ENCODE results near the gene FAM217A.

FAM217A gene

GRCh38 chr6:4105980-4106536, 27.1 kb upstream of the FAM217A start:
- POLR2A ChIA-PET = no interaction called here
- CTCF ChIA-PET = interaction anchor here (1.6 kb wide), 1 partner anchor 11 kb away, joined by 4 read pairs; no protein-coding TSS in a partner anchor
- DNase-seq (ENCODE audit: low read depth, low spot score) = no peak
- no peak overlapping the region for H3K4me3 ChIP-seq (ENCODE audit: low read depth, low read length)
- TF ChIP-seq, protein P1, sequence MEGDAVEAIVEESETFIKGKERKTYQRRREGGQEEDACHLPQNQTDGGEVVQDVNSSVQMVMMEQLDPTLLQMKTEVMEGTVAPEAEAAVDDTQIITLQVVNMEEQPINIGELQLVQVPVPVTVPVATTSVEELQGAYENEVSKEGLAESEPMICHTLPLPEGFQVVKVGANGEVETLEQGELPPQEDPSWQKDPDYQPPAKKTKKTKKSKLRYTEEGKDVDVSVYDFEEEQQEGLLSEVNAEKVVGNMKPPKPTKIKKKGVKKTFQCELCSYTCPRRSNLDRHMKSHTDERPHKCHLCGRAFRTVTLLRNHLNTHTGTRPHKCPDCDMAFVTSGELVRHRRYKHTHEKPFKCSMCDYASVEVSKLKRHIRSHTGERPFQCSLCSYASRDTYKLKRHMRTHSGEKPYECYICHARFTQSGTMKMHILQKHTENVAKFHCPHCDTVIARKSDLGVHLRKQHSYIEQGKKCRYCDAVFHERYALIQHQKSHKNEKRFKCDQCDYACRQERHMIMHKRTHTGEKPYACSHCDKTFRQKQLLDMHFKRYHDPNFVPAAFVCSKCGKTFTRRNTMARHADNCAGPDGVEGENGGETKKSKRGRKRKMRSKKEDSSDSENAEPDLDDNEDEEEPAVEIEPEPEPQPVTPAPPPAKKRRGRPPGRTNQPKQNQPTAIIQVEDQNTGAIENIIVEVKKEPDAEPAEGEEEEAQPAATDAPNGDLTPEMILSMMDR (IDR thresholded peaks at IDR 0.05; ENCODE audit: insufficient read depth, low read length, missing control alignments) = no peak

DNA sequence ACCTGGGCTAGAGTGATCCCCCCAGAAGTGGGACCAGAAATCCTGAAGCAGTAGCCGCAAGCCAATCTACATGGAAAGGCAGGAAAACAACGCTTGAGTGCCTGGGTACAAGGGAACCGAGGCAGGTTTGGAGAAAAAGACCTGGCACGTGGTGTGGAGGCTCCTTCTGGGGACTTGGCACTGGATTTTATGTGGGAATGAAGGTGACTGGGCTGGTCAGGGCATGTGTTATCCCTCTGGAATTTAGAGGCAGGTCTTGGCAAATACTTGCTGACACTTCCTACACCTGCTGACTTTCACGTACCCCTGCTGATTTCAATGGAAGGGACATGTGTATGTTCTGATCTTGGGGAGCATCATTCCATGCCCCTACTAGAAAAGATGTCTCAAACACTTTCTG, 25.0 kb upstream of the FAM217A start:
- DNase-seq (ENCODE audit: low read depth, low spot score) = no peak
- H3K4me3 ChIP-seq (ENCODE audit: low read depth, low read length) = no peak overlapping the region
- CTCF ChIA-PET = no interaction called here
- POLR2A ChIA-PET = no interaction called here
- TF ChIP-seq, protein P1 (IDR thresholded peaks at IDR 0.05; ENCODE audit: insufficient read depth, low read length, missing control alignments) = no peak

- DNase-seq (ENCODE audit: low read depth, low spot score) = no peak
- ChIA-PET CTCF (interaction anchor here (0.8 to 1.1 kb wide), 2 partner anchors 14 to 23 kb away, joined by 3 read pairs; no protein-coding TSS in a partner anchor), POLR2A (no interaction called here)
- TF ChIP-seq, protein P1 (IDR thresholded peaks at IDR 0.05; ENCODE audit: insufficient read depth, low read length, missing control alignments) = no peak
- H3K4me3 ChIP-seq (ENCODE audit: low read depth, low read length) = no peak overlapping the region
These were observed 23.8 kb upstream of the FAM217A start for GRCh38 chr6:4102687-4103244.

DNA sequence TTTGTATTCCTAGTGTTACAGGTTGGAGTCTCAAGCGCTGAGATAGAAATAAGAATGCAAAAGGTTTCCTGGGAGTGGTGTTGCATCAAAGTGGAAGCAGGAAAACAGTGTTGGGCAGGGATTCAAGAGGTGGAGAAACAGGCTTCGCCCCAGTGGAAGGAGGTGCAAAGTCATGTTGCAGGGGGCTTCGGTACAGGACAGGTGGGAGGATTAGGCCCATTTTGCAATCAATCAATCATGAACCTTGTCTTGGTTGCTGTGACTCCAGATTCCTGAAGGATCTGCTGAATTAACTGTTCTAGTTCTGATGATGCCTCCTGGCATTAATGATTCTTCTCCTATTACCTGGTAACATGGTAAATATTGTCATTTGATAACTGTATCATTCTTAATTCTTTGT, 22.4 kb upstream of the FAM217A start:
- ChIA-PET CTCF (no interaction called here), POLR2A (no interaction called here)
- TF ChIP-seq, protein P1 (IDR thresholded peaks at IDR 0.05; ENCODE audit: insufficient read depth, low read length, missing control alignments) = no peak

DNA sequence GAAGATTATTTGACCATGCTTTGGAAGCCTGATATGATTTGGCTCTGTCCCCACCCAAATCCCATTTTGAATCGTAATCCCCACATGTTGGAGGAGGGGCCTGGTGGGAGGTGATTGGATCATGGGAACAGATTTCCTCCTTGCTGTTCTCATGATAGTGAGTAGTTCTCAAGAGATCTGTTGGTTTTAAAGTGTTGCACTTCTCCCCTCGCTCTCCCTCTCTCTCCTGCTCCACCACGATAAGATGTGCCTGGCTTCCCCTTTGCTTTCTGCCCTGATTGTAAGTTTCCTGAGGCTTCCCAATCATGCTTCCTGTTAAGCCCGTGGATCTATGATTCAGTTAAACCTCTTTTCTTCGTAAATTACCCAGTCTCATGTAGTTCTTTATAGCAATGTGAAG, 21.7 kb upstream of the FAM217A start:
- no peak overlapping the region for H3K4me3 ChIP-seq (ENCODE audit: low read depth, low read length)
- TF ChIP-seq, protein P1 (IDR thresholded peaks at IDR 0.05; ENCODE audit: insufficient read depth, low read length, missing control alignments) = no peak
- no peak for DNase-seq (ENCODE audit: low read depth, low spot score)
- CTCF ChIA-PET = no interaction called here
- POLR2A ChIA-PET = no interaction called here

More for the DNA sequence above, 22.4 kb upstream of the FAM217A start:
- no peak for DNase-seq (ENCODE audit: low read depth, low spot score)
- no peak overlapping the region for H3K4me3 ChIP-seq (ENCODE audit: low read depth, low read length)

GRCh38 chr6:4093288-4093687, 14.4 kb upstream of the FAM217A start:
- H3K4me3 ChIP-seq (ENCODE audit: low read depth, low read length) = no peak overlapping the region
- ChIA-PET CTCF (no interaction called here), POLR2A (interaction anchor here (0.7 kb wide), 1 partner anchor 59 kb away, joined by 3 read pairs; no protein-coding TSS in a partner anchor)
- no peak for DNase-seq (ENCODE audit: low read depth, low spot score)
- TF ChIP-seq, protein P1 (IDR thresholded peaks at IDR 0.05; ENCODE audit: insufficient read depth, low read length, missing control alignments) = no peak

Measured in AG04449 (cell line).